ENCODE results near the gene GNB5. TPM values are rescaled to one million over a fixed set of nuclear protein-coding genes. Genes with fewer than 3 reads are reported as not detected.

The GNB5 gene
- polyA plus RNA-seq, 1 donor from 2014 or later: 89.6 TPM

GRCh38 chr15:52132066-52132465 lies 59.1 kb downstream of the GNB5 start:
- Histone ChIP-seq H3K4me3 (ENCODE audit: low read length) (no peak overlapping the region), H3K79me2 (replicated peaks; ENCODE audit: insufficient read depth, low read length) (no peaks in the 10 kb centered on the region), H3K4me2 (ENCODE audit: low read length) (no peak overlapping the region), H3K9ac (ENCODE audit: low read length) (no peak overlapping the region), H3F3A (ENCODE audit: insufficient read depth, low read length, poor library complexity, severe bottlenecking) (no peaks in the 10 kb centered on the region), H4K20me1 (ENCODE audit: insufficient read depth) (no peaks in the 10 kb centered on the region), H3K36me3 (ENCODE audit: insufficient read depth, low read length) (peaks cover 14% of the 10 kb centered on the region), H2AFZ (ENCODE audit: low read depth, low read length) (no peak overlapping the region), H3K9me3 (ENCODE audit: low read length) (no peaks in the 10 kb centered on the region), H3K27ac (ENCODE audit: low read length) (no peak overlapping the region), H3K9me2 (ENCODE audit: insufficient read depth, low read length) (no peaks in the 10 kb centered on the region), H3K27me3 (ENCODE audit: insufficient read depth, low read depth, low read length) (no peaks in the 10 kb centered on the region)
- no peak for TF ChIP-seq EZH2 (IDR thresholded peaks at IDR 0.05; ENCODE audit: borderline replicate concordance, insufficient read depth, low read length, poor library complexity, severe bottlenecking)
- no peak for TF ChIP-seq SMC3 (conservative IDR thresholded peaks at IDR 0.05; ENCODE audit: poor library complexity)
- TF ChIP-seq MXI1 (conservative IDR thresholded peaks at IDR 0.05; ENCODE audit: poor library complexity, severe bottlenecking): no peak

DNA sequence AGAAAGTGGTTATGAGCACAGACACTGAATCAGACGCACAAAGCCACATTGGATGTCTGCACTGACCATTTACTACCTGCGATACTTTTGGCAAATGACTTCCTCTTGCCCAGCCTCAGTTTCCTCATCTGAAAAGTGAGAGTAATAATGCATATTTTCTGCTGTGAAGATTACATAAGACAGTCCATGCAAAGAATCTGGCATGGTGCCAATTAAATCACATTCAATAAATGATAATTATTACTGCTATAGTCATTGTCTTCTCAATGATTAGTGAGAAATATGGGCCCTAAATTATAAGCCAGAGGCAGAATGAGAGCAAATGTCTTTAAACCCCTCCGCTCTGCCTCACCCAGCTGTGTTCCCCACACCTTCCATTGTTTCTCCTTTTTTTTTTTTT lies 62.6 kb downstream of the GNB5 start:
- no peaks in the 10 kb centered on the region for H3K9me3 ChIP-seq (ENCODE audit: low read length)
- no peaks in the 10 kb centered on the region for H3F3A ChIP-seq (ENCODE audit: insufficient read depth, low read length, poor library complexity, severe bottlenecking)
- no peaks in the 10 kb centered on the region for H3K79me2 ChIP-seq (replicated peaks; ENCODE audit: insufficient read depth, low read length)
- no peak for TF ChIP-seq EP300 (conservative IDR thresholded peaks at IDR 0.05; ENCODE audit: poor library complexity, severe bottlenecking)
- no peak for TF ChIP-seq POLR2AphosphoS5 (IDR thresholded peaks at IDR 0.05)
- TF ChIP-seq, protein P1, sequence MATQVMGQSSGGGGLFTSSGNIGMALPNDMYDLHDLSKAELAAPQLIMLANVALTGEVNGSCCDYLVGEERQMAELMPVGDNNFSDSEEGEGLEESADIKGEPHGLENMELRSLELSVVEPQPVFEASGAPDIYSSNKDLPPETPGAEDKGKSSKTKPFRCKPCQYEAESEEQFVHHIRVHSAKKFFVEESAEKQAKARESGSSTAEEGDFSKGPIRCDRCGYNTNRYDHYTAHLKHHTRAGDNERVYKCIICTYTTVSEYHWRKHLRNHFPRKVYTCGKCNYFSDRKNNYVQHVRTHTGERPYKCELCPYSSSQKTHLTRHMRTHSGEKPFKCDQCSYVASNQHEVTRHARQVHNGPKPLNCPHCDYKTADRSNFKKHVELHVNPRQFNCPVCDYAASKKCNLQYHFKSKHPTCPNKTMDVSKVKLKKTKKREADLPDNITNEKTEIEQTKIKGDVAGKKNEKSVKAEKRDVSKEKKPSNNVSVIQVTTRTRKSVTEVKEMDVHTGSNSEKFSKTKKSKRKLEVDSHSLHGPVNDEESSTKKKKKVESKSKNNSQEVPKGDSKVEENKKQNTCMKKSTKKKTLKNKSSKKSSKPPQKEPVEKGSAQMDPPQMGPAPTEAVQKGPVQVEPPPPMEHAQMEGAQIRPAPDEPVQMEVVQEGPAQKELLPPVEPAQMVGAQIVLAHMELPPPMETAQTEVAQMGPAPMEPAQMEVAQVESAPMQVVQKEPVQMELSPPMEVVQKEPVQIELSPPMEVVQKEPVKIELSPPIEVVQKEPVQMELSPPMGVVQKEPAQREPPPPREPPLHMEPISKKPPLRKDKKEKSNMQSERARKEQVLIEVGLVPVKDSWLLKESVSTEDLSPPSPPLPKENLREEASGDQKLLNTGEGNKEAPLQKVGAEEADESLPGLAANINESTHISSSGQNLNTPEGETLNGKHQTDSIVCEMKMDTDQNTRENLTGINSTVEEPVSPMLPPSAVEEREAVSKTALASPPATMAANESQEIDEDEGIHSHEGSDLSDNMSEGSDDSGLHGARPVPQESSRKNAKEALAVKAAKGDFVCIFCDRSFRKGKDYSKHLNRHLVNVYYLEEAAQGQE (IDR thresholded peaks at IDR 0.05; ENCODE audit: borderline replicate concordance): no peak
- TF ChIP-seq SMC3 (conservative IDR thresholded peaks at IDR 0.05; ENCODE audit: poor library complexity): no peak
- TF ChIP-seq MXI1 (conservative IDR thresholded peaks at IDR 0.05; ENCODE audit: poor library complexity, severe bottlenecking): no peak
- TF ChIP-seq EZH2 (IDR thresholded peaks at IDR 0.05; ENCODE audit: borderline replicate concordance, insufficient read depth, low read length, poor library complexity, severe bottlenecking): no peak
- TF ChIP-seq, protein P2, sequence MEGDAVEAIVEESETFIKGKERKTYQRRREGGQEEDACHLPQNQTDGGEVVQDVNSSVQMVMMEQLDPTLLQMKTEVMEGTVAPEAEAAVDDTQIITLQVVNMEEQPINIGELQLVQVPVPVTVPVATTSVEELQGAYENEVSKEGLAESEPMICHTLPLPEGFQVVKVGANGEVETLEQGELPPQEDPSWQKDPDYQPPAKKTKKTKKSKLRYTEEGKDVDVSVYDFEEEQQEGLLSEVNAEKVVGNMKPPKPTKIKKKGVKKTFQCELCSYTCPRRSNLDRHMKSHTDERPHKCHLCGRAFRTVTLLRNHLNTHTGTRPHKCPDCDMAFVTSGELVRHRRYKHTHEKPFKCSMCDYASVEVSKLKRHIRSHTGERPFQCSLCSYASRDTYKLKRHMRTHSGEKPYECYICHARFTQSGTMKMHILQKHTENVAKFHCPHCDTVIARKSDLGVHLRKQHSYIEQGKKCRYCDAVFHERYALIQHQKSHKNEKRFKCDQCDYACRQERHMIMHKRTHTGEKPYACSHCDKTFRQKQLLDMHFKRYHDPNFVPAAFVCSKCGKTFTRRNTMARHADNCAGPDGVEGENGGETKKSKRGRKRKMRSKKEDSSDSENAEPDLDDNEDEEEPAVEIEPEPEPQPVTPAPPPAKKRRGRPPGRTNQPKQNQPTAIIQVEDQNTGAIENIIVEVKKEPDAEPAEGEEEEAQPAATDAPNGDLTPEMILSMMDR (IDR thresholded peaks at IDR 0.05; ENCODE audit: poor library complexity, severe bottlenecking): no peak
- no peak for TF ChIP-seq TAF1 (IDR thresholded peaks at IDR 0.05; ENCODE audit: low read depth)
- no peak for TF ChIP-seq RAD21 (conservative IDR thresholded peaks at IDR 0.05)
- H3K27me3 ChIP-seq (ENCODE audit: insufficient read depth, low read depth, low read length): no peaks in the 10 kb centered on the region
- H3K27ac ChIP-seq (ENCODE audit: low read length): no peak overlapping the region
- no peaks in the 10 kb centered on the region for H4K20me1 ChIP-seq (ENCODE audit: insufficient read depth)
- H3K9ac ChIP-seq (ENCODE audit: low read length): no peak overlapping the region
- H3K4me2 ChIP-seq (ENCODE audit: low read length): no peak overlapping the region
- no peak overlapping the region for H3K4me3 ChIP-seq (ENCODE audit: low read length)
- peaks cover 10% of the 10 kb centered on the region for H3K36me3 ChIP-seq (ENCODE audit: insufficient read depth, low read length)
- no peaks in the 10 kb centered on the region for H3K9me2 ChIP-seq (ENCODE audit: insufficient read depth, low read length)
- H2AFZ ChIP-seq (ENCODE audit: low read depth, low read length): no peak overlapping the region

Measured in neural cell (in vitro differentiated cells).